HL-60 (cell line): ENCODE results near the gene ZBTB26.
"Not testable (repeated sequence)": the region's sequence is repeated elsewhere in the genome, so short reads cannot be mapped to it uniquely, and the experiment has no call there.

Experiments
- DNase-seq, 2 experiments: peaks; one replicate each; pipeline ENCODE4 v3.0.0-alpha.2; 2010 to 2020; ENCODE audit warnings: low read depth in 1 of 2, low spot score in 1 of 2
- H3K27ac ChIP-seq: fragments of 250-450 bp; sonication (Bioruptor Pico); replicated peaks from 2 replicates; pipeline ENCODE4 v1.5.1; 2020; ENCODE audit warnings: mild to moderate bottlenecking, moderate library complexity
- H3K27me3 ChIP-seq: fragments of 250-450 bp; sonication (Bioruptor Pico); 2 replicates; pipeline ENCODE4 v1.5.1; 2021; ENCODE audit warnings: mild to moderate bottlenecking, moderate library complexity; ENCODE audit not compliant: insufficient read depth, poor library complexity, severe bottlenecking
- H3K4me3 ChIP-seq: replicated peaks from 2 replicates; pipeline ENCODE4 v1.5.1; 2011; ENCODE audit warnings: mild to moderate bottlenecking, control low read depth, low read length; ENCODE audit not compliant: insufficient read depth
- GABPA ChIP-seq: IDR thresholded peaks from 2 replicates; pipeline ENCODE4 v1.6.1; 2012; ENCODE audit warnings: low read depth
- POLR2AphosphoS5 ChIP-seq: IDR thresholded peaks from 2 replicates; pipeline ENCODE4 v1.6.1; 2012; ENCODE audit warnings: low read depth
- SPI1 ChIP-seq: IDR thresholded peaks from 2 replicates; pipeline ENCODE4 v1.6.1; 2012; ENCODE audit warnings: low read depth, mild to moderate bottlenecking, borderline replicate concordance
- TF ChIP-seq, protein P1 (sequence below): IDR thresholded peaks from one replicate; pipeline ENCODE4 v1.5.1; 2011; ENCODE audit warnings: low read length, control low read depth, inconsistent platforms; ENCODE audit not compliant: insufficient read depth
- TF ChIP-seq, protein P2 (sequence below): IDR thresholded peaks from 2 replicates; pipeline ENCODE4 v1.6.1; 2012; ENCODE audit warnings: low read depth; ENCODE audit not compliant: insufficient replicate concordance

Gene ZBTB26

DNA sequence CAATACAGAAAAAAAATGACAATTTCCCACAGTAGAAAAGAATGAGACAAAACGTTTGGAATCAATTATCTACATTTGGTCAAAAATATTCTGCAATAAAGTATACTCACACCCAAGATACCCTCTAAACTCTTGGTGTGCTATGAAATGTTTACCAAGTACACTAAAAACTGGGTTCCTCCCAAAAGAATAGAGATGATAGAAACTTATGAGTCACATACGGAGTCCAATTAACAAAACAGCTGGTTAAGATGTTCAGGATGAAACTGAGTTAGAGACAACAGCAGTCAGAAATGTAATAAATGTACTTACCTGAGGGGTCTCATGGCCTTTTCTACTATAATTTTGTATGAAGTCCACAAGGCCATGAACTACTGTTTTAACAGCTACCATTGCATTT, 51.9 kb downstream of the ZBTB26 start:
- no peak overlapping the region for H3K4me3 ChIP-seq
- no peak for DNase-seq
- H3K27ac ChIP-seq, result no peak overlapping the region
- H3K27me3 ChIP-seq, result no peaks in the 10 kb centered on the region
- TF ChIP-seq, protein P1, sequence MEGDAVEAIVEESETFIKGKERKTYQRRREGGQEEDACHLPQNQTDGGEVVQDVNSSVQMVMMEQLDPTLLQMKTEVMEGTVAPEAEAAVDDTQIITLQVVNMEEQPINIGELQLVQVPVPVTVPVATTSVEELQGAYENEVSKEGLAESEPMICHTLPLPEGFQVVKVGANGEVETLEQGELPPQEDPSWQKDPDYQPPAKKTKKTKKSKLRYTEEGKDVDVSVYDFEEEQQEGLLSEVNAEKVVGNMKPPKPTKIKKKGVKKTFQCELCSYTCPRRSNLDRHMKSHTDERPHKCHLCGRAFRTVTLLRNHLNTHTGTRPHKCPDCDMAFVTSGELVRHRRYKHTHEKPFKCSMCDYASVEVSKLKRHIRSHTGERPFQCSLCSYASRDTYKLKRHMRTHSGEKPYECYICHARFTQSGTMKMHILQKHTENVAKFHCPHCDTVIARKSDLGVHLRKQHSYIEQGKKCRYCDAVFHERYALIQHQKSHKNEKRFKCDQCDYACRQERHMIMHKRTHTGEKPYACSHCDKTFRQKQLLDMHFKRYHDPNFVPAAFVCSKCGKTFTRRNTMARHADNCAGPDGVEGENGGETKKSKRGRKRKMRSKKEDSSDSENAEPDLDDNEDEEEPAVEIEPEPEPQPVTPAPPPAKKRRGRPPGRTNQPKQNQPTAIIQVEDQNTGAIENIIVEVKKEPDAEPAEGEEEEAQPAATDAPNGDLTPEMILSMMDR, result no peak
- TF ChIP-seq POLR2AphosphoS5, result no peak
- TF ChIP-seq, protein P2, sequence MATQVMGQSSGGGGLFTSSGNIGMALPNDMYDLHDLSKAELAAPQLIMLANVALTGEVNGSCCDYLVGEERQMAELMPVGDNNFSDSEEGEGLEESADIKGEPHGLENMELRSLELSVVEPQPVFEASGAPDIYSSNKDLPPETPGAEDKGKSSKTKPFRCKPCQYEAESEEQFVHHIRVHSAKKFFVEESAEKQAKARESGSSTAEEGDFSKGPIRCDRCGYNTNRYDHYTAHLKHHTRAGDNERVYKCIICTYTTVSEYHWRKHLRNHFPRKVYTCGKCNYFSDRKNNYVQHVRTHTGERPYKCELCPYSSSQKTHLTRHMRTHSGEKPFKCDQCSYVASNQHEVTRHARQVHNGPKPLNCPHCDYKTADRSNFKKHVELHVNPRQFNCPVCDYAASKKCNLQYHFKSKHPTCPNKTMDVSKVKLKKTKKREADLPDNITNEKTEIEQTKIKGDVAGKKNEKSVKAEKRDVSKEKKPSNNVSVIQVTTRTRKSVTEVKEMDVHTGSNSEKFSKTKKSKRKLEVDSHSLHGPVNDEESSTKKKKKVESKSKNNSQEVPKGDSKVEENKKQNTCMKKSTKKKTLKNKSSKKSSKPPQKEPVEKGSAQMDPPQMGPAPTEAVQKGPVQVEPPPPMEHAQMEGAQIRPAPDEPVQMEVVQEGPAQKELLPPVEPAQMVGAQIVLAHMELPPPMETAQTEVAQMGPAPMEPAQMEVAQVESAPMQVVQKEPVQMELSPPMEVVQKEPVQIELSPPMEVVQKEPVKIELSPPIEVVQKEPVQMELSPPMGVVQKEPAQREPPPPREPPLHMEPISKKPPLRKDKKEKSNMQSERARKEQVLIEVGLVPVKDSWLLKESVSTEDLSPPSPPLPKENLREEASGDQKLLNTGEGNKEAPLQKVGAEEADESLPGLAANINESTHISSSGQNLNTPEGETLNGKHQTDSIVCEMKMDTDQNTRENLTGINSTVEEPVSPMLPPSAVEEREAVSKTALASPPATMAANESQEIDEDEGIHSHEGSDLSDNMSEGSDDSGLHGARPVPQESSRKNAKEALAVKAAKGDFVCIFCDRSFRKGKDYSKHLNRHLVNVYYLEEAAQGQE, result no peak
- no peak for TF ChIP-seq GABPA
- TF ChIP-seq SPI1, result no peak

DNA sequence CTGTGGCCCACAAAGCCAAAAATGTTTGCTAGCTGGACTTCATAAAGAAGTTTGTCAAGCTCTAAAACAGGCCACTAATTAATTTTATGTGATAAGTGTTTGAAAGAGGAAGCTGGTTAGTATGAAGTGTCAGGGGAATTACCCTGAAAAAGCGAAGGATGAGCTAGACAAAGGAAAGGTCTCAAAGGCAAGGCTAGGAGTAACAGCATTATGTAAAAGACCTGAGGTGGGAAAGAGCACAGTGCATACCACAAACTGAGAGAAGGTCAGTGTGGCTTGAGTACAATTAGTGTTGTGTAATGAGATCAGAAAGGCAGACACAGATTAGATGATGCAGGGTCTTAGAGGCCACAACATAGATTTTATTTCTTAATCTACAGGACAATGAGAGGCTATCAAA, 55.8 kb downstream of the ZBTB26 start:
- Histone ChIP-seq H3K27me3 (no peaks in the 10 kb centered on the region), H3K27ac (no peak overlapping the region), H3K4me3 (no peak overlapping the region)
- TF ChIP-seq SPI1, result no peak
- no peak for TF ChIP-seq GABPA
- TF ChIP-seq, protein P2, result no peak
- no peak for DNase-seq

DNA sequence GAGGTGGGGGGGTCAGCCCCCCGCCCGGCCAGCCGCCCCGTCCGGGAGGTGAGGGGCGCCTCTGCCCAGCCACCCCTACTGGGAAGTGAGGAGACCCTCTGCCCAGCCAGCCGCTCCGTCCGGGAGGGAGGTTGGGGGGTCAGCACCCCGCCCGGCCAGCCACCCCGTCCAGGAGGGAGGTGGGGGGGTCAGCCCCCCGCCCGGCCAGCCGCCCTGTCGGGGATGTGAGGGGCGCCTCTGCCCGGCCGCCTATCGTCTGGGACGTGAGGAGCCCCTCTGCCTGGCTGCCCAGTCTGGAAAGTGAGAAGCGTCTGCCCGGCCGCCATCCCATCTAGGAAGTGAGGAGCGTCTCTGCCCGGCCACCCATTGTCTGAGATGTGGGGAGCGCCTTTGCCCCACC, 64.0 kb downstream of the ZBTB26 start:
- not testable (repeated sequence) for H3K4me3 ChIP-seq, DNase-seq

DNA sequence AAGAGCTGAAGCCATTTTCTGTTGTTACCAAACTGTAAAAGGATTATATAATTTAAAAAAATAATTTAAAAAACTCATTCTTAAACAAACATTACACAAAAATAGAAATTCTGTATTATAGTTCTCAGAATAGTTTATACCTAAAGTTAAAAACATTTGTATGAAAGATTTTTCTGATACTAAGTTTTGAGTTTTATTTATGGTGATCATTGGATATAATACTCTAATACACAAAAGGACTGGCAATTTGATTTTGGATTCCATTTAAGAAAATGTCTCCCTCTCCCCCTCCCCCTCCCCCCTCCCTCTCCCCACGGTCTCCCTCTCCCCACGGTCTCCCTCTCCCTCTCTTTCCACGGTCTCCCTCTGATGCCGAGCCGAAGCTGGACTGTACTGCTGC, 65.2 kb downstream of the ZBTB26 start:
- DNase-seq, result no peak
- TF ChIP-seq GABPA (no peak), SPI1 (no peak), POLR2AphosphoS5 (no peak)
- TF ChIP-seq, protein P1, result no peak

More for the DNA sequence above, 64.0 kb downstream of the ZBTB26 start:
- not testable (repeated sequence) for H3K27ac ChIP-seq, H3K27me3 ChIP-seq

More for the DNA sequence above, 65.2 kb downstream of the ZBTB26 start:
- no peak overlapping the region for H3K4me3 ChIP-seq
- H3K27ac ChIP-seq, result no peak overlapping the region
- no peaks in the 10 kb centered on the region for H3K27me3 ChIP-seq
